ENCODE measurements around the gene BTBD9.

The BTBD9 gene

GRCh38 chr6:38573801-38574395, 65.8 kb downstream of the BTBD9 start:
- no peaks in the 10 kb centered on the region for H3K9me3 Mint-ChIP-seq
- peaks cover 21% of the 10 kb centered on the region for H3K36me3 Mint-ChIP-seq (ENCODE audit: low read depth)
- no peak overlapping the region for H3K4me3 Mint-ChIP-seq
- intact Hi-C loops (cut with micrococcal nuclease) = no loop called here
- no peaks in the 10 kb centered on the region for H3K4me1 Mint-ChIP-seq (ENCODE audit: low read depth)
- no peaks in the 10 kb centered on the region for H3K27me3 Mint-ChIP-seq
- H3K27ac Mint-ChIP-seq = no peak overlapping the region

- intact Hi-C loops (cut with micrococcal nuclease) = no loop called here
- H3K36me3 Mint-ChIP-seq (ENCODE audit: low read depth) = peaks cover 28% of the 10 kb centered on the region
- no peak overlapping the region for H3K4me3 Mint-ChIP-seq
- H3K4me1 Mint-ChIP-seq (ENCODE audit: low read depth) = no peaks in the 10 kb centered on the region
- H3K9me3 Mint-ChIP-seq = no peaks in the 10 kb centered on the region
- H3K27me3 Mint-ChIP-seq = no peaks in the 10 kb centered on the region
- no peak overlapping the region for H3K27ac Mint-ChIP-seq
Observed at GRCh38 chr6:38572186-38572813, 67.4 kb downstream of the BTBD9 start.

- Mint-ChIP-seq H3K9me3 (no peaks in the 10 kb centered on the region), H3K36me3 (ENCODE audit: low read depth) (peaks cover 22% of the 10 kb centered on the region), H3K27me3 (no peaks in the 10 kb centered on the region), H3K4me3 (no peak overlapping the region), H3K27ac (no peak overlapping the region), H3K4me1 (ENCODE audit: low read depth) (no peaks in the 10 kb centered on the region)
- intact Hi-C loops (cut with micrococcal nuclease) = no loop called here
Observed at GRCh38 chr6:38571721-38572120, 68.0 kb downstream of the BTBD9 start.

GRCh38 chr6:38570750-38571149, 69.0 kb downstream of the BTBD9 start:
- no peaks in the 10 kb centered on the region for H3K4me1 Mint-ChIP-seq (ENCODE audit: low read depth)
- H3K36me3 Mint-ChIP-seq (ENCODE audit: low read depth) = peaks cover 17% of the 10 kb centered on the region
- intact Hi-C loops (cut with micrococcal nuclease) = no loop called here
- H3K27ac Mint-ChIP-seq = no peak overlapping the region
- no peak overlapping the region for H3K4me3 Mint-ChIP-seq
- no peaks in the 10 kb centered on the region for H3K27me3 Mint-ChIP-seq
- H3K9me3 Mint-ChIP-seq = no peaks in the 10 kb centered on the region

GRCh38 chr6:38567436-38567835, 72.3 kb downstream of the BTBD9 start:
- intact Hi-C loops (cut with micrococcal nuclease) = no loop called here
- Mint-ChIP-seq H3K27me3 (no peaks in the 10 kb centered on the region), H3K4me1 (ENCODE audit: low read depth) (no peaks in the 10 kb centered on the region), H3K4me3 (no peak overlapping the region), H3K27ac (no peak overlapping the region), H3K9me3 (no peaks in the 10 kb centered on the region), H3K36me3 (ENCODE audit: low read depth) (peaks cover 17% of the 10 kb centered on the region)

GRCh38 chr6:38566295-38567030, 73.3 kb downstream of the BTBD9 start:
- Mint-ChIP-seq H3K27me3 (no peaks in the 10 kb centered on the region), H3K27ac (no peak overlapping the region), H3K36me3 (ENCODE audit: low read depth) (peaks cover 10% of the 10 kb centered on the region), H3K4me3 (no peak overlapping the region), H3K4me1 (ENCODE audit: low read depth) (no peaks in the 10 kb centered on the region), H3K9me3 (no peaks in the 10 kb centered on the region)
- intact Hi-C loops (cut with micrococcal nuclease) = no loop called here

GRCh38 chr6:38564301-38564700, 75.4 kb downstream of the BTBD9 start:
- intact Hi-C loops (cut with micrococcal nuclease) = no loop called here
- no peaks in the 10 kb centered on the region for H3K4me1 Mint-ChIP-seq (ENCODE audit: low read depth)
- peaks cover 9% of the 10 kb centered on the region for H3K36me3 Mint-ChIP-seq (ENCODE audit: low read depth)
- H3K27ac Mint-ChIP-seq = no peak overlapping the region
- no peak overlapping the region for H3K4me3 Mint-ChIP-seq
- no peaks in the 10 kb centered on the region for H3K27me3 Mint-ChIP-seq
- H3K9me3 Mint-ChIP-seq = no peaks in the 10 kb centered on the region

- Mint-ChIP-seq H3K27ac (no peak overlapping the region), H3K36me3 (ENCODE audit: low read depth) (no peaks in the 10 kb centered on the region), H3K27me3 (no peaks in the 10 kb centered on the region), H3K4me1 (ENCODE audit: low read depth) (no peaks in the 10 kb centered on the region), H3K9me3 (no peaks in the 10 kb centered on the region), H3K4me3 (no peak overlapping the region)
- intact Hi-C loops (cut with micrococcal nuclease) = no loop called here
Observed at GRCh38 chr6:38555606-38556005, 84.1 kb downstream of the BTBD9 start.

GRCh38 chr6:38554700-38555413, 84.9 kb downstream of the BTBD9 start:
- Mint-ChIP-seq H3K9me3 (no peaks in the 10 kb centered on the region), H3K27me3 (no peaks in the 10 kb centered on the region), H3K27ac (no peak overlapping the region), H3K4me3 (no peak overlapping the region), H3K4me1 (ENCODE audit: low read depth) (no peaks in the 10 kb centered on the region), H3K36me3 (ENCODE audit: low read depth) (no peaks in the 10 kb centered on the region)
- intact Hi-C loops (cut with micrococcal nuclease) = no loop called here

GRCh38 chr6:38554014-38554413, 85.7 kb downstream of the BTBD9 start:
- H3K9me3 Mint-ChIP-seq = no peaks in the 10 kb centered on the region
- H3K27me3 Mint-ChIP-seq = no peaks in the 10 kb centered on the region
- no peak overlapping the region for H3K4me3 Mint-ChIP-seq

GRCh38 chr6:38552121-38552520, 87.6 kb downstream of the BTBD9 start:
- intact Hi-C loops (cut with micrococcal nuclease) = no loop called here

More at GRCh38 chr6:38554014-38554413, 85.7 kb downstream of the BTBD9 start:
- intact Hi-C loops (cut with micrococcal nuclease) = no loop called here
- no peaks in the 10 kb centered on the region for H3K36me3 Mint-ChIP-seq (ENCODE audit: low read depth)
- no peak overlapping the region for H3K27ac Mint-ChIP-seq
- no peaks in the 10 kb centered on the region for H3K4me1 Mint-ChIP-seq (ENCODE audit: low read depth)

GRCh38 chr6:38549795-38550194, 89.9 kb downstream of the BTBD9 start:
- no peak overlapping the region for H3K27ac Mint-ChIP-seq
- no peaks in the 10 kb centered on the region for H3K4me1 Mint-ChIP-seq (ENCODE audit: low read depth)
- no peak overlapping the region for H3K4me3 Mint-ChIP-seq
- H3K9me3 Mint-ChIP-seq = no peaks in the 10 kb centered on the region
- intact Hi-C loops (cut with micrococcal nuclease) = no loop called here
- H3K36me3 Mint-ChIP-seq (ENCODE audit: low read depth) = peaks cover 10% of the 10 kb centered on the region
- no peaks in the 10 kb centered on the region for H3K27me3 Mint-ChIP-seq

More at GRCh38 chr6:38552121-38552520, 87.6 kb downstream of the BTBD9 start:
- Mint-ChIP-seq H3K27me3 (no peaks in the 10 kb centered on the region), H3K27ac (no peak overlapping the region), H3K4me3 (no peak overlapping the region), H3K9me3 (no peaks in the 10 kb centered on the region), H3K4me1 (ENCODE audit: low read depth) (no peaks in the 10 kb centered on the region), H3K36me3 (ENCODE audit: low read depth) (peaks cover 6% of the 10 kb centered on the region)

- Mint-ChIP-seq H3K27ac (no peak overlapping the region), H3K9me3 (no peaks in the 10 kb centered on the region), H3K27me3 (no peaks in the 10 kb centered on the region), H3K36me3 (ENCODE audit: low read depth) (peaks cover 16% of the 10 kb centered on the region), H3K4me1 (ENCODE audit: low read depth) (no peaks in the 10 kb centered on the region), H3K4me3 (no peak overlapping the region)
- intact Hi-C loops (cut with micrococcal nuclease) = no loop called here
Observed at GRCh38 chr6:38549180-38549579, 90.5 kb downstream of the BTBD9 start.

GRCh38 chr6:38543022-38543421, 96.7 kb downstream of the BTBD9 start:
- Mint-ChIP-seq H3K9me3 (no peaks in the 10 kb centered on the region), H3K36me3 (ENCODE audit: low read depth) (peaks cover 18% of the 10 kb centered on the region), H3K4me1 (ENCODE audit: low read depth) (no peaks in the 10 kb centered on the region), H3K4me3 (no peak overlapping the region), H3K27ac (no peak overlapping the region), H3K27me3 (no peaks in the 10 kb centered on the region)
- intact Hi-C loops (cut with micrococcal nuclease) = no loop called here

All from dendritic cell treated with granulocyte-macrophage colony-stimulating factor and Interleukin-4, amounts not matched to agents 40 ng/mL and 50 ng/mL, for 4 days (primary cell).